Measurements from ENCODE around the gene OSBPL5.
"Not testable (repeated sequence)": the region's sequence is repeated elsewhere in the genome, so short reads cannot be mapped to it uniquely, and the experiment has no call there.

The OSBPL5 gene

GRCh38 chr11:3182462-3182852 is 17.3 kb upstream of the OSBPL5 start:
- no peak for DNase-seq (ENCODE audit: low spot score)

- no peak for DNase-seq (ENCODE audit: low spot score)
Observed at GRCh38 chr11:3181725-3182461, 16.8 kb upstream of the OSBPL5 start.

DNA sequence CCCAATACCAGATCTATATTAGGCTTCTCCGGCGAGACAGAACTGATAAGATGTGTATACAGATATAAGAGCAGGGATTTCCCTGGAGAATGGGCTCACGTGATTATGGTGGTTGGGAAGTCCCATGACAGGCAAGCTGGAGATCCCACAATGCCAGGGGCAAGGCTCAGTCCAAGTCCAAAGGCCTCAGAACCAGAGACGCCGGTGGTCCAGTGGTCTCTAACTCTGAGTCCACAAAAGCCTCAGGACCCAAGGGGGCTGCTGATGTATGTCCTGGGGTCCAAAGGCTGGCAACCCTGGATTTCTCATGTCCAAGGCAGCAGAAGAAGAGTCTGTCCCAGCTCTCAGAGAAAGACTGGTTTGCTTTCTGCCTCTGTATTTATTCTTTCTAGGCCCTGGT is 15.8 kb upstream of the OSBPL5 start:
- no peak for DNase-seq (ENCODE audit: low spot score)

DNA sequence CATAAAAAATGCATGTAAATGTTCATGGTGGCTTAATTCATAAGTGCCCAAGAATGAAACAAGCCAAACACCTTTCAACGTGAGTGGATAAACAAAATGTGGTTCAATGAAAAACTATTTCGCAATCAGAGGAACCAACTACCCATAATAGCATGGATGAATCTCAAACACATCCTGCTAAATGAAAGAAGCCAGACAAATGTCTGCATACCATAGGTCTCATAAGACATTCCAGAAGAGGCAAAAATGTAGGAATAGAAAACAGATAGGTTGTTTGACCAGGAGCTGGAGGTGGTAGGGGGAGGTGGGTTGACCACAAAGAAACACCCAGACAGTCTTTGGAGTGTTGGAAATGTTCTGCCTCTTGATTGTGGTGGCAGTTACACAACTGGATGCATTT is 13.2 kb upstream of the OSBPL5 start:
- DNase-seq (ENCODE audit: low spot score), result no peak

DNA sequence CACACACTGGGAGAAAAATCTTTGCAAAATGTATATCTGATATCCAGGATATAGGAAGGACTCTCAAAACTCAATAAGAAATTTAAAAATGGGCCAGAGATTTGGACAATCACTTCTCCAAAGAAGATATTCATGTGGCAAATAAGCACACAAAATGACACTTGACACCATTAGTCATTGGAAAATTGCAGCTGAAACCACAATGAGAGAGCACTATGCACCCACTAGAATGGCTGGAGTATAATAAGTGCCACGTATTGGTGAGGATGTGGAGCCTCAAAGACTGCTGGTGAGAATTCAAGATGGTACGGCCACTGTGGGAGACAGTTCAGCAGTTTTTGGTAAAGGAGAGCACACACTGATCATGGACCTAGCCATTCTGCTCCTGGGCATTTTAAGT is 12.8 kb upstream of the OSBPL5 start:
- DNase-seq (ENCODE audit: low spot score), result no peak

GRCh38 chr11:3176487-3176886 is 11.4 kb upstream of the OSBPL5 start:
- no peak for DNase-seq (ENCODE audit: low spot score)

GRCh38 chr11:3175194-3175593 is 10.1 kb upstream of the OSBPL5 start:
- no peak for DNase-seq (ENCODE audit: low spot score)

DNA sequence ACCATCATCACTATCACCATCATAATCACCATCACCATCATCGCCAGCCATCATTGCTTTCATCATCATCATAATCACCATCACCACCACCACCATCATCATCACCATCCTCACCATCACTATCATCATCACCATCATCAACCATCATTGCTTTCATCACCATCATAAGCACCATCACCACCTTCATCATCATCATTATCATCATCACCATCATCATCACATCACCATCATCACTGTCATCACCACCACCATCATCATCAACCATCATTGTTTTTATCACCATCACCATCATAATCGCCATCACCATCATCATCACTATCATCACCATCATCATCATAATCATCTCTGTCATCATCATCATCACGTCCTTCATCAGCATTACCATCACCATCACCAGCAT is 9.3 kb upstream of the OSBPL5 start:
- no peak for DNase-seq (ENCODE audit: low spot score)

- no peak for DNase-seq (ENCODE audit: low spot score)
Observed at GRCh38 chr11:3173795-3174194, 8.7 kb upstream of the OSBPL5 start.

DNA sequence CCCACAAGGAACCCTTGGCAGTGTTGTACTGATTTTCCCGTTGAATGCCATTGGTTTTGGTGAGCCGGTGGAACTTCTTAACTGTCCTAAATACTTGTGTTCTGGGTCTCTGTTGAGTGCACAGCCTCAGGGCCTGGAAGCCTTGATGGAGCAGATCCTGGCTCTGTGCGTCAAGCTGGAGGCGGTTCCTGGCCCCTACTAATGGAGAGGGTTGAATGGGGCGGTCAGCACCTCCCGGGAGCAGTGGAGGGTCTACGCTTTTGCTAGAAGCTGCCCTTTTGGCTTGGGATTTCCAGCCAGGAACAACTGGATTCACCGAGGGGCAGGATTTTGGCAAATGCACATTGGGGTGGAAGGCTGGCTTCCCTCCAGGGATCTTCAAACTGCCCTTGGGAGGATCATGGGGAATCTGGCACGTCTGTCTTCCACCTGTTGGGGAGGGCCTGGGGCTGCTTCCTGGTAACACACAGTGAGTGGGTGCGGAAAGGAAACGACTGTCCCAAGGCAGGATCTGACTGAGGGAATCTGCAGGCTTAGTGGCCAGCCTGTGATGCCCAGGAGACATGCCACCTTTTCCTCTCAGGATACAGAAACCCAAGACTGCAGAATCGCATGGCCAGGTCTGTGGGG is 6.9 kb upstream of the OSBPL5 start:
- no peak for DNase-seq (ENCODE audit: low spot score)

GRCh38 chr11:3170756-3171650 is 5.9 kb upstream of the OSBPL5 start:
- no peak for DNase-seq (ENCODE audit: low spot score)

DNA sequence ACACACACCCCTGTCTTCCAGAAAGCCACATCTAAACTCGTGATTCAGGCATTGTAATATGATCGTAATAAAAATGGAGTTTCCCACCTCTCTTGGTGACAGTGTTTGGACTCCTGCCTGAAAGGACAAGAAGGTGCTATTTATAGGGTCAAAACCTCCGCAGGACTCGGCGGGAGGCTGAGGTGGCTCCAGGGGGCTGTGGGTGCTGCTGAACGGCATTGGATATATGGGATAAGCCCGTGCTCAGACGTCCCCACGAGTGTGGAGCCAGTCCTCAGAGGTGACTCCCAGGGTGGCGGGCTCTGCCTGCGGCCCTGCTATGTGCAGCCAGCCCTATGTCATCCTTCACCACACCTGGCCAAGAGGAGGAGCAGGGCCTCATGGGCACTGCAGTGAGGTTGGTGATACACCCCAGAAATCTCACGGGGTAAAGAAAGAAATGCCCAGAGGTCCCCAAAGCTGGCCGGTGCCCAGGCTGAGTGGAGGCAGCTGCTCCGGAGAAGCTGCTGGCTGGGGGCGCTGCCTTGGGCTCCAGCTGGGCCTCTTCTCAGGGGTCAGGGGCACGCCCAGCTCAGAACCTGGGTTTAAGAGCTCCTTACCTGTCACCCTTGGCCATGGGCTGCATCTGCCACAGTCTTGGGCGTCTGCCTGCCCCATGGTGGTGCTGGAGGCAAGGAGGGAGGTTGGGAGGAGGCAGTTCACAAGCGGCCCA is 5.1 kb upstream of the OSBPL5 start:
- no peak for DNase-seq (ENCODE audit: low spot score)

DNA sequence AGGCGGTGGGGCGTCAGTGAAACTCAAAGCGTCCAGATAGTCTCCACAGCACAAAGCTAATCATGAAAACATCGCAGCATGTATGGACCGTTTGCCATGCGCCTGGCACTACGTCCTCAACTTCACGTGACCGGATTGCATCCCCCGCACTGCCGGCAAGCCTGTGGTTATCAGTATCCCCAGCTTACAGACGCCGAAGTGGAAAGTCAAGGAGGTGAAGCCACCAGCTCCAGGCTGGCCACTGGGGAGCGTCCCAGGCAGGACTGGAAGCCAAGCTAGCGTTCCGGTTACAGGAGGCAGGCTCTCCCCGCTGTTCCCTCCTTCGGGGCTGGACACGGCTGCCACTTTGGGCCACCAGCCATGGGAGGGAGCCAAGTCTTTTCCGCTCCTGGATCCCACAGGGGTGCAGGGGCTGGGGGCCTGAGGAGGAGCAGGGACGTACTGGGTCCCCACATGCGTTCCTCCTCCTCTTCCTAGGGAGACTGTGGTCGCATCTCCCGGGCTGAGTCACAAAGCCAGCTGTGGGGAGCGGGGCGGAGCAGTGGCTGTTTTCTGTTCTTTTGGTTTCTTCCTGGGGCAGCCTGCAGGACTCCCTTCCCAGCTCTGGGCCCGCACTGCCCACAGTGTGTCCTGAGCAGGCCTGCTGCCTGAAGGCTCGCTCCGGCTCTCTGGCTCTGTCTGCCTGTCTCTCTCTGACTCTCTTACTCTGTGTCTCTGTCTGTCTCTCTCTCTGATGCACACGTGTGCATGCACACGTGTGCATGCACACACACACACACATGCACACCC is 4.3 kb upstream of the OSBPL5 start:
- DNase-seq (ENCODE audit: low spot score), result no peak

- not testable (repeated sequence) for DNase-seq (ENCODE audit: low spot score)
Observed at GRCh38 chr11:3168742-3169254, 3.7 kb upstream of the OSBPL5 start.

GRCh38 chr11:3167143-3168119 is 2.3 kb upstream of the OSBPL5 start:
- DNase-seq (ENCODE audit: low spot score), result no peak

- no peak for DNase-seq (ENCODE audit: low spot score)
Observed at GRCh38 chr11:3166268-3167142, 1.4 kb upstream of the OSBPL5 start.

- no peak for DNase-seq (ENCODE audit: low spot score)
Observed at GRCh38 chr11:3165916-3166267, 782 bp upstream of the OSBPL5 start.

DNA sequence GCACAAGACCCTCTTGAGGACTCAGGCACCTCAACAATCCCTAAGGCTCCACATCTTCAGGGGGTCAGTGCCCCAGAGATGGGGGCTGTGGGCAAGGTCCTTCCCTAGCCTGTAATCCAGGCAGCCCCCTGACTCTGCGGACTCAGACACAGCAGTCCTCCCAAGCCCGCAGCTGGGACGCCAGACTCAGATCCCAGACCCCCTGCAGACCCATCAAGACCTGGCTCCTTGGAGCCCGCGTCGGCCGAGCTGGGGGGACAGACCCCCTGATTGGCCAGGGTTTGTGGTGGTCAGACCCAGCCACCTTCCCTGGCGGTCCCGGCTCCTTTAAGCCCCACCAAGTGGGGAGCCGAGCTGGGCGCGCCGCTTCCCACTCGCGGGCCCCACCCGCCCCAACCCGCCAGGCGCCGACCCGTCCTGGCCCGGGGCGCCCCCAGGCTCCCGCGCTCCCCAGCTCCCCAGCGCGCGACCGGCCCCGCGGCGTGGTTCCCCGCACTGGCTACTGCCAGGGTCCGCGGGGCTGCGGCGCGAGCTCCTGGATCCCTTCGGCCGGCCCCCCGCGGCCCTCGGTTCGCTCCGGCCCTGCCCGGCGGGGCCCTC is 458 bp downstream of the OSBPL5 start:
- no peak for DNase-seq (ENCODE audit: low spot score)

All from SK-N-DZ (cell line).